DND-41 (cell line): ENCODE measurements around the gene A4GNT.

Source experiments
- CTCF ChIP-seq: IDR thresholded peaks from 2 replicates; pipeline ENCODE4 v1.5.1; 2012; ENCODE audit warnings: borderline replicate concordance, low read length, moderate library complexity, mild to moderate bottlenecking; ENCODE audit not compliant: poor library complexity, severe bottlenecking; ENCODE audit errors: extremely low read depth
- EZH2 ChIP-seq: IDR thresholded peaks from 3 replicates; pipeline ENCODE4 v1.6.1; 2012; ENCODE audit warnings: borderline replicate concordance, low read depth, mild to moderate bottlenecking, moderate library complexity, low read length, inconsistent platforms; ENCODE audit not compliant: severe bottlenecking

GRCh38 chr3:138078901-138079344, 53.3 kb downstream of the A4GNT start:
- TF ChIP-seq CTCF (no peak), EZH2 (no peak)
